PFSK-1 (cell line): ENCODE data around the gene SH3GLB1.

ENCODE experiments used
- FOXP2 ChIP-seq: optimal IDR thresholded peaks from 2 replicates; pipeline ENCODE3; 2011; ENCODE audit warnings: borderline replicate concordance, control low read depth, inconsistent platforms; ENCODE audit not compliant: insufficient read depth; ENCODE audit errors: extremely low read length, extremely low read depth
- POLR2AphosphoS5 ChIP-seq: IDR thresholded peaks from 2 replicates; pipeline ENCODE4 v1.6.1; 2012; ENCODE audit warnings: low read depth, mild to moderate bottlenecking, control low read depth, low read length, moderate library complexity
- SIN3A ChIP-seq: IDR thresholded peaks from 2 replicates; pipeline ENCODE4 v1.6.1; 2012; ENCODE audit warnings: mild to moderate bottlenecking, low read length, moderate library complexity, borderline replicate concordance; ENCODE audit not compliant: insufficient read depth
- TAF1 ChIP-seq: IDR thresholded peaks from 2 replicates; pipeline ENCODE4 v1.6.1; 2012; ENCODE audit warnings: low read length, control low read depth, borderline replicate concordance; ENCODE audit not compliant: insufficient read depth
- TF ChIP-seq, protein P1 (sequence below), 2 experiments: IDR thresholded peaks; 2 replicates each; pipeline versions ENCODE4 v1.6.1 to v1.8.0; 2011 to 2012; ENCODE audit warnings: low read depth in 2 of 2, low read length in 2 of 2, control low read depth in 1 of 2, inconsistent platforms in 1 of 2, mild to moderate bottlenecking in 1 of 2, moderate library complexity in 1 of 2; ENCODE audit not compliant: insufficient read depth in 1 of 2

Gene SH3GLB1

DNA sequence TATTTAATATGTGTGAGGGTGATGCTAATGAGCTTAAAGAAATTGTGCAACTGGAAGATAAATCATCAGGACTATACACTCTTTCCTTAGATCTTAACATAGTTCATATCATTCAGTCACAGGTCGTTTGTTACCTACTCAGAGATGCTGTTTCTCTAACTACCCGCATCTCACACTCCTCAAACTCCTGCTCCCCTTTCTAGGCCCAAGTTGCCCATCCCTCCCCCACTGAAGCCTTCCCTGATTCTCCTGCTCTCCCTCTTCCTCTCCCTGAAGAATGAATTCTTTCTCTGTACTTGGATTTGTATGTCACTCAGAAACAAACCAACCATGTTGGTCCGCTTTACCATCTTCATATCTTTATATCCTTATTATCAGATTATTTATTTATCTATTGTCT is 9.1 kb downstream of the SH3GLB1 start:
- TF ChIP-seq SIN3A (no peak), TAF1 (no peak), FOXP2 (no peak), POLR2AphosphoS5 (no peak)
- TF ChIP-seq, protein P1, sequence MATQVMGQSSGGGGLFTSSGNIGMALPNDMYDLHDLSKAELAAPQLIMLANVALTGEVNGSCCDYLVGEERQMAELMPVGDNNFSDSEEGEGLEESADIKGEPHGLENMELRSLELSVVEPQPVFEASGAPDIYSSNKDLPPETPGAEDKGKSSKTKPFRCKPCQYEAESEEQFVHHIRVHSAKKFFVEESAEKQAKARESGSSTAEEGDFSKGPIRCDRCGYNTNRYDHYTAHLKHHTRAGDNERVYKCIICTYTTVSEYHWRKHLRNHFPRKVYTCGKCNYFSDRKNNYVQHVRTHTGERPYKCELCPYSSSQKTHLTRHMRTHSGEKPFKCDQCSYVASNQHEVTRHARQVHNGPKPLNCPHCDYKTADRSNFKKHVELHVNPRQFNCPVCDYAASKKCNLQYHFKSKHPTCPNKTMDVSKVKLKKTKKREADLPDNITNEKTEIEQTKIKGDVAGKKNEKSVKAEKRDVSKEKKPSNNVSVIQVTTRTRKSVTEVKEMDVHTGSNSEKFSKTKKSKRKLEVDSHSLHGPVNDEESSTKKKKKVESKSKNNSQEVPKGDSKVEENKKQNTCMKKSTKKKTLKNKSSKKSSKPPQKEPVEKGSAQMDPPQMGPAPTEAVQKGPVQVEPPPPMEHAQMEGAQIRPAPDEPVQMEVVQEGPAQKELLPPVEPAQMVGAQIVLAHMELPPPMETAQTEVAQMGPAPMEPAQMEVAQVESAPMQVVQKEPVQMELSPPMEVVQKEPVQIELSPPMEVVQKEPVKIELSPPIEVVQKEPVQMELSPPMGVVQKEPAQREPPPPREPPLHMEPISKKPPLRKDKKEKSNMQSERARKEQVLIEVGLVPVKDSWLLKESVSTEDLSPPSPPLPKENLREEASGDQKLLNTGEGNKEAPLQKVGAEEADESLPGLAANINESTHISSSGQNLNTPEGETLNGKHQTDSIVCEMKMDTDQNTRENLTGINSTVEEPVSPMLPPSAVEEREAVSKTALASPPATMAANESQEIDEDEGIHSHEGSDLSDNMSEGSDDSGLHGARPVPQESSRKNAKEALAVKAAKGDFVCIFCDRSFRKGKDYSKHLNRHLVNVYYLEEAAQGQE (IDR thresholded peaks at IDR 0.05; ENCODE audit: insufficient read depth in 1 of 2, low read depth in 2 of 2, low read length in 2 of 2) = no peak

DNA sequence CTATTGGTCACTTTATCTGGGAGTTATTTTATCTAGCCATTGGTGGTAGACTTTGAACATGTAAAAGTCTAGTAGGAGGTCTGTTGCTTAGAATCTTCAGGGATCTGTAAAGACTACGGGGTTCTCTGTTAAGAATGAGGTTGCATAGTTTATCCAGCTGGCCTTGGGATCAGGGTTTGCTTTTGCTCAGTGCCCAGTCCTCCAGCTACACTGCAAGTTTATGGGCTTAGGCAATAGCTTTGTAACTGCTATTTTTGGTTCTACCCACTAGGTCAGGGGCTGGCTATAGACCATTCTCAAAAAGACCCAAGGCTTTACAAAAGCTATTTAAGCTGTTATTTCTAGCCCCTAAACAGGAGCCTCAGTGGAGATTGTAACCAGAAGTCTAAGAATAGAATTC is 9.8 kb downstream of the SH3GLB1 start:
- no peak for TF ChIP-seq POLR2AphosphoS5
- no peak for TF ChIP-seq FOXP2
- TF ChIP-seq, protein P1 (IDR thresholded peaks at IDR 0.05; ENCODE audit: insufficient read depth in 1 of 2, low read depth in 2 of 2, low read length in 2 of 2) = no peak
- no peak for TF ChIP-seq SIN3A
- no peak for TF ChIP-seq TAF1

DNA sequence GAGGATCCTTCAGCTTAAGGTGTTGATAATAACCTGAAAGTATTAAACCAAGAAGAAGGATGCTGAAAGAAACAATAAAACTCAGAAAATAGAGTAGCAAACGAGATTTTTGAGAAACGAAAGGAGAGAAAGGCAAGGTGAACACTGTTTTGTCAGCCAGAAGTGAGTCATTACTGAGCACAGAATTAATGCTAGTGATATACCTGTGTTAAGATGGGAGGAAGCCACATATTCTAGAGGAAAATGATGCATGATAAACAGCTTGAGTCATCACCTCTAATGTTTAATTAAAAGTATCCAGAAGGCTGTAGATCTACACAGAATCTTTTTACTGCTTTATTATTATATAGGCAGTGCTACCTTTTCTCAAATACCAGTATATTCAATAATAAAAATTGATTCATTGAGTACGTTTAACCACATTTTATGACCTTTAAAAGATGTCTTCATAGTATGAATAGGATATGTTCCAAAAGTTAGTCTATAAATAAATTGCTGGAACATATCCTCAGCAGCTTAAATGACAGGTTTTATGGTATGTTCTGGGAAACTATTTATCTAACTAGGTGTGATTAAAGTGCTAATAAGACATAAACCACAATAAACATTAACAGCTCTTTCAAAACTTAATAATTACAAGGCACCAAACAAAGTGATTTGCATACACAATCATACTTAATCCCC is 10.3 kb downstream of the SH3GLB1 start:
- no peak for TF ChIP-seq POLR2AphosphoS5
- no peak for TF ChIP-seq FOXP2

DNA sequence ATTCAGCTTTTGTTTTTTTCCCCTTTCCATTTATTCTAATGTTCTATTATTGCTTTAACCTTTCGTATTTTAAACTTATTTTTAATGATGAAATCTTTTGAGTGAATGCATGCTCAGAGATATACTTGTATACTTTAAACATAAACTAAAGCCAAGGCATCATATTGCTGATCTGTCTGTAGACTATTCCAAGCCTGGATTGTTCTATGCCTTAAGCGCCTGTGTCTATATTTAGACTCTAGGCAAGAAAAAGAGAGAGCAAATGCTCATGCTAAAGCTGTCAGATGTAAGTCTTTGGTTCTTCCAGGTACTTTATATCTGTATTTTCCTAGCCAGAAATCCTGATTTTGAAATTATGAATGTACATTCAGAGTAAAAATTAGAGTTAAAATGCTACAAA is 14.4 kb downstream of the SH3GLB1 start:
- TF ChIP-seq, protein P1 (IDR thresholded peaks at IDR 0.05; ENCODE audit: insufficient read depth in 1 of 2, low read depth in 2 of 2, low read length in 2 of 2) = no peak
- TF ChIP-seq POLR2AphosphoS5 (no peak), TAF1 (no peak), FOXP2 (no peak)

DNA sequence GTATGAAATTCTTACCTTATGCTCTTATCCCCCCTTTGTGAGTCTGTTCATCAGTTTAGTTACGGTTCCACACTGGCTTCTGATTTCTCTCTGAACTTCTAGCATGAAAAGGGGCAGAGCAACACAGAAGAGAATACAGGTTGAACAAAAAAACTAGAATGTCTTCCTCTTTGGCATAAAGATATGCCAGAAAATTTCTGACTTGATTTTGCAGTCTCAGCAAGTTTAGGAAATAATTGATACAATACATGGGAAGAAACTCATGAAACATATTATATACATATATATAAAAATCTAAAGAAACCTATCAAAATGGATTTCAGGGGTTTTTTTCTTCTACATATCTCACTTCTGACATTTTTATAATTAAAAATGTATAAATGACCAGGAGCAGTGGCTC is 27.0 kb downstream of the SH3GLB1 start:
- no peak for TF ChIP-seq SIN3A
- TF ChIP-seq, protein P1 (IDR thresholded peaks at IDR 0.05; ENCODE audit: insufficient read depth in 1 of 2, low read depth in 2 of 2, low read length in 2 of 2) = no peak
- TF ChIP-seq POLR2AphosphoS5 = no peak
- no peak for TF ChIP-seq FOXP2
- TF ChIP-seq TAF1 = no peak

DNA sequence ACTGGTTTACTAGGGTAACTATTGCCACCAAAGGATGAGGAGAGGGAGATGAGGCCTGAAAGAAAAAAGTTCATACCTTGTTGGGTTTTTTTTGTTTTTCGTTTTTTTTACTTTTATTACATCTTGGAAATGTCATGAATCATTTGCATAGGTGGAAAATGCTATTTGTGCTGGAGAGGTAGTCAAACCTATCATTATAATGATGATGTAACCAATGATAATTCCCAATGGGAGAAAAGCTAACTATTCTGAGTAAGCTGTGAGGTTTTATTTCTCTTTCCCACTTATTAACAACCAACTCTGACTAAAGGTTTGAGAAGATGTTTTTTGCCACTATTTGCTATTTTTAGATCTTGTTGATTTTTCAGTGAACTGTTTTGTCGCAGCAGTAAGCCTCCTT is 29.0 kb downstream of the SH3GLB1 start:
- no peak for TF ChIP-seq FOXP2
- no peak for TF ChIP-seq POLR2AphosphoS5
